Endothelial cell of umbilical vein (primary cell): ENCODE measurements around the gene NBPF14. TPM values are rescaled to one million over a fixed set of nuclear protein-coding genes. Genes with fewer than 3 reads are reported as not detected.
"Not testable (repeated sequence)": the region's sequence is repeated elsewhere in the genome, so short reads cannot be mapped to it uniquely, and the experiment has no call there.

Source experiments
- BruUV-seq: library from RNA; stranded (reverse); fragments of 400-500 nt; replicated peaks from 2 replicates; lab custom pipeline; 2021; lab: Mats Ljungman, UMichigan
- CTCF ChIA-PET: fragments of 300-600, 350-600 bp; sonication (Branson Sonifier 250); formaldehyde crosslinking; loops from one replicate; lab custom pipeline; 2021; ENCODE audit warnings: antibody characterized with exemption, inconsistent platforms; lab: Charles Lee
- POLR2A ChIA-PET: fragments of 300-600, 350-600 bp; sonication (Branson Sonifier 250); formaldehyde crosslinking; loops from one replicate; lab custom pipeline; 2021; ENCODE audit warnings: antibody characterized with exemption, inconsistent platforms; lab: Charles Lee
- DNase-seq: peaks from one replicate; pipeline ENCODE4 v3.0.0-alpha.2; 2011; ENCODE audit warnings: low read depth, low spot score
- FAIRE-seq: peaks from 2 replicates; lab custom pipeline; 2011; peaks lifted over from hg19 to GRCh38; lab: Jason Lieb, UNC
- H2AFZ ChIP-seq: 2 replicates; pipeline ENCODE4 v1.6.0; 2012; ENCODE audit warnings: low read depth, low read length, control low read depth, inconsistent platforms
- H3K27ac ChIP-seq: 2 replicates; pipeline ENCODE4 v1.5.1; 2011; ENCODE audit warnings: low read depth, mild to moderate bottlenecking, control low read depth, low read length, moderate library complexity; ENCODE audit not compliant: insufficient read depth
- H3K27me3 ChIP-seq, 2 experiments: 2 replicates each; pipeline versions ENCODE4 v1.6.0 to v1.6.1; 2011; ENCODE audit warnings: low read length in 2 of 2, mixed read lengths in 1 of 2; ENCODE audit not compliant: control insufficient read depth in 2 of 2, insufficient read depth in 2 of 2
- H3K36me3 ChIP-seq, 2 experiments: 2 replicates in 1 of 2; 3 replicates in 1 of 2; pipeline ENCODE4 v1.5.1; 2011; ENCODE audit warnings: low read length in 2 of 2, mild to moderate bottlenecking in 1 of 2, moderate library complexity in 1 of 2; ENCODE audit not compliant: control insufficient read depth in 2 of 2, insufficient read depth in 2 of 2; ENCODE audit errors: extremely low read depth in 1 of 2
- H3K4me1 ChIP-seq: 3 replicates; pipeline ENCODE4 v1.5.1; 2011; ENCODE audit warnings: mild to moderate bottlenecking, low read length; ENCODE audit not compliant: control insufficient read depth, insufficient read depth; ENCODE audit errors: extremely low read depth
- H3K4me2 ChIP-seq: 2 replicates; pipeline ENCODE4 v1.6.1; 2011; ENCODE audit warnings: low read length, control low read depth, mixed read lengths; ENCODE audit not compliant: insufficient read depth
- H3K4me3 ChIP-seq, 3 experiments: fragments of 200-600 bp in 1 of 3; sonication (generic), shearing (Covaris generic) in 1 of 3; replicated peaks in 1 of 3; 2 replicates each; pipeline ENCODE4 v1.5.1; 2011 to 2016; ENCODE audit warnings: control low read depth in 3 of 3, low read length in 3 of 3, mild to moderate bottlenecking in 2 of 3, inconsistent platforms in 1 of 3, low read depth in 1 of 3, moderate library complexity in 1 of 3; ENCODE audit not compliant: insufficient read depth in 1 of 3
- H3K79me2 ChIP-seq: 2 replicates; pipeline ENCODE4 v1.6.0; 2012; ENCODE audit warnings: low read length, inconsistent platforms; ENCODE audit not compliant: control insufficient read depth, insufficient read depth
- H3K9ac ChIP-seq: replicated peaks from 2 replicates; pipeline ENCODE3; 2011; ENCODE audit warnings: low read length, control low read depth; ENCODE audit not compliant: insufficient read depth; ENCODE audit errors: extremely low read depth
- H3K9me1 ChIP-seq: replicated peaks from 3 replicates; pipeline ENCODE4 v1.6.0; 2011; ENCODE audit warnings: mild to moderate bottlenecking, low read length; ENCODE audit not compliant: control insufficient read depth, insufficient read depth; ENCODE audit errors: extremely low read depth
- H3K9me3 ChIP-seq: replicated peaks from 2 replicates; pipeline ENCODE4 v1.5.1; 2012; ENCODE audit warnings: low read length, inconsistent platforms; ENCODE audit not compliant: control insufficient read depth, insufficient read depth
- H4K20me1 ChIP-seq: replicated peaks from 2 replicates; pipeline ENCODE3; 2011; ENCODE audit warnings: mild to moderate bottlenecking, low read length; ENCODE audit not compliant: control insufficient read depth, insufficient read depth; ENCODE audit errors: extremely low read depth
- FOS ChIP-seq: IDR thresholded peaks from 2 replicates; pipeline ENCODE4 v1.6.1; 2011; ENCODE audit warnings: mild to moderate bottlenecking, low read length, moderate library complexity, borderline replicate concordance; ENCODE audit not compliant: insufficient read depth
- JUN ChIP-seq: IDR thresholded peaks from 2 replicates; pipeline ENCODE4 v1.6.1; 2011; ENCODE audit warnings: borderline replicate concordance, low read depth; ENCODE audit not compliant: insufficient read length, insufficient read depth
- dilution Hi-C: fragments of 300-500 bp; cut with MboI; formaldehyde crosslinking; loops from one replicate; pipeline ENCODE4 v1.15.0; 2019; ENCODE audit warnings: low sequenced_read_pairs; ENCODE audit not compliant: extremely low pct_ligation_motif_present
- intact Hi-C: fragments of 100-400 bp; cut with micrococcal nuclease; formaldehyde crosslinking; loops from one replicate; pipeline ENCODE4 v1.10.0; 2022
- polyA plus RNA-seq, 4 experiments: library from polyadenylated mRNA; depleted of rRNA in 3 of 4; stranded (reverse) in 3 of 4; unstranded in 1 of 4; fragments of >200 nt; gene quantifications; 2 replicates each; pipeline versions ENCODE4 v1.2.1 to v1.2.3, GENCODE V29; 2011 to 2012; ENCODE audit warnings: missing spikeins in 1 of 4
- total RNA-seq: library from RNA; stranded (reverse); gene quantifications from 2 replicates; pipeline ENCODE4 v1.2.3, GENCODE V29; 2021

The NBPF14 gene
- total and polyA plus RNA-seq, 2 donors (not counting 3 experiments of a cell fraction or from before 2014, with no cell fraction given) = 13.5 to 15.7 TPM

GRCh38 chr1:148514310-148514709 lies 81.5 kb downstream of the NBPF14 start:
- dilution Hi-C loops, H3K4me2 ChIP-seq, H3K27ac ChIP-seq, CTCF ChIA-PET, H3K27me3 ChIP-seq, intact Hi-C loops, FAIRE-seq, H3K9me3 ChIP-seq, BruUV-seq, H3K9ac ChIP-seq, H3K36me3 ChIP-seq, DNase-seq, H3K9me1 ChIP-seq, POLR2A ChIA-PET, H2AFZ ChIP-seq, H3K4me3 ChIP-seq, H3K4me1 ChIP-seq, H3K79me2 ChIP-seq, H4K20me1 ChIP-seq: not testable (repeated sequence)

DNA sequence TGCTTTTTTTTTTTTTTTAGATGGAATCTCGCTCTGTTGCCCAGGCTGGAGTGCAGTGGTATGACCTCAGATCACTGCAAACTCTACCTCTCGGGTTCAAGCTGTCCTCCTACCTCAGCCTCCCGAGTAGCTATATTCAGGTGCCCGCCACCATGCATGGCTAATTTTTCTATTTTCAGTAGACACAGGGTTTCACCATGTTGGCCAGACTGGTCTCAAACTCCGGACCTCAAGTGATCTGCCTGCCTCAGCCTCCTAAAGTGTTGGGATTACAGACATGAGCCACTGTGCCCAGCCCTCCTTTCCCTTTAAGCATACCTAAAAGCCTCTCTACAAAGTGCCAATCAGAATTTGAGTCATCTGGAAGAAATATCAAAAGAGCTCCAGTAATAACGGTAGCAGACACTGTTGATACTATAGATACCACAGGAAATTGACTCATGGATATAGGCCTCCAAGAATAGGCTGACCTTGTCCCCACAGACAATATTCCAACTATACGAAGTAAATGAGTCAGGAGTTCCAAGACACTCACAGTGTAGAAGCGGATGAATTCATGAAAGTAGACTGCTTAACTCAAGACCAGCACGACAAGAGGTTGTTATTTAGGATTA lies 83.1 kb downstream of the NBPF14 start:
- intact Hi-C loops, dilution Hi-C loops, FAIRE-seq: not testable (repeated sequence)

GRCh38 chr1:148493933-148494332 lies 101.9 kb downstream of the NBPF14 start:
- H3K27ac ChIP-seq, H3K9me1 ChIP-seq, H3K27me3 ChIP-seq, H3K36me3 ChIP-seq, CTCF ChIA-PET, intact Hi-C loops, H3K9me3 ChIP-seq, H2AFZ ChIP-seq, BruUV-seq, dilution Hi-C loops, H3K4me3 ChIP-seq, FAIRE-seq, H3K4me1 ChIP-seq, H3K9ac ChIP-seq, H3K79me2 ChIP-seq, H3K4me2 ChIP-seq, DNase-seq, H4K20me1 ChIP-seq, POLR2A ChIA-PET: not testable (repeated sequence)

More for the DNA sequence above, 83.1 kb downstream of the NBPF14 start:
- H3K36me3 ChIP-seq, H3K27ac ChIP-seq, H3K4me3 ChIP-seq, H3K9me1 ChIP-seq, POLR2A ChIA-PET, H3K4me2 ChIP-seq, H3K27me3 ChIP-seq, H3K9ac ChIP-seq, H3K9me3 ChIP-seq, H3K4me1 ChIP-seq, CTCF ChIA-PET, H3K79me2 ChIP-seq, BruUV-seq, H4K20me1 ChIP-seq, H2AFZ ChIP-seq: not testable (repeated sequence)
- TF ChIP-seq JUN = peak; percentile 52
- TF ChIP-seq FOS = peak; percentile 10
- peak; percentile 43 for DNase-seq

GRCh38 chr1:148483029-148483428 lies 112.8 kb downstream of the NBPF14 start, which contains the start of gene PPIAL4G:
Gene PPIAL4G (minus strand): TSS chr1:148483302. CDS start chr1:148483252, 50 bp downstream.
- H3K27me3 ChIP-seq, BruUV-seq, H3K4me3 ChIP-seq, FAIRE-seq, H3K36me3 ChIP-seq, POLR2A ChIA-PET, H3K27ac ChIP-seq, H2AFZ ChIP-seq, CTCF ChIA-PET, H3K9me1 ChIP-seq, H3K9ac ChIP-seq, DNase-seq, dilution Hi-C loops, intact Hi-C loops, H4K20me1 ChIP-seq, H3K4me2 ChIP-seq, H3K4me1 ChIP-seq, H3K79me2 ChIP-seq, H3K9me3 ChIP-seq: not testable (repeated sequence)
